ENCODE results near the gene CDH15. TPM values are rescaled to one million over a fixed set of nuclear protein-coding genes. Genes with fewer than 3 reads are reported as not detected.

Gene CDH15
- total RNA-seq, 1 experiment from 2014 or later = 0.05 TPM

DNA sequence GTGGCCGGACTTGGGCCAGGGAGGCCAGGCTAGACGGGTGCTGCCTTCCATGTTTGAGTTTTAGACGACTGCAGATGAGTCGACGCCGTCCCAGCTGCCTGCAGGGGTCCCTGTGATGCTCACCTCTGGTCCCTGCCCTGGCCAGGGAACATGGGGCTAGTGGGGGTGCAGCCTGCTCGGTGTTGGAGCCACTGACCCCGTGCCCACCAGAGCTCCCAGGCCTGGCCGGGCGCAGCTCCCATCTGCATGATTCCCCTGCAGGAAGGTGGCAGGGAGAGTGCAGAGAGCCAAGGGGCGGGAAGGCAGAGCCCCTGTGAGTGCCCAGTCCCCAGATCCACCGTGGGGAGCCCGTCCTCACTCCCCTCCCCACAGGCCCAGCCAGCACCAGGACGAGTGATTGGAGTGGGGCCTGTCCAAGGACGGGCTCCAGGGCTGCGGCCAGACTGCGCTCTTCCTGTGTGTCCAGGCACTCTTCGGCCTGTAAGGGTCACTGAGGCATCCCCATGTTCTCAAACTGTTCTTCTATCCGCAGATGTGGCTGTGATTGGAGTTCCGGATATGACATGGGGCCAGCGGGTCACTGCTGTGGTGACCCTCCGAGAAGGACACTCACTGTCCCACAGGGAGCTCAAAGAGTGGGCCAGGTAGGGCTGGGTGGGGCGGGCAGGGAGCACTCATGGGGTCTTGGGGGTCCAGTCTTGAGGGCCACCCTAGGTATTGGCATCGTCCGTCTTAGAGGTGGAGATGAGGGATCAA is 26.0 kb upstream of the CDH15 start:
- no peak overlapping the region for H3K4me3 ChIP-seq
- H3K4me1 ChIP-seq (replicated peaks) = no peaks in the 10 kb centered on the region
- no peaks in the 10 kb centered on the region for H3K9me3 ChIP-seq (replicated peaks)
- no peaks in the 10 kb centered on the region for H3K27me3 ChIP-seq (replicated peaks)
- peaks cover 28% of the 10 kb centered on the region for H3K36me3 ChIP-seq
- no peak overlapping the region for H3K27ac ChIP-seq
- no peak for DNase-seq (ENCODE audit: low read depth in 1 of 2, low spot score in 2 of 2)

DNA sequence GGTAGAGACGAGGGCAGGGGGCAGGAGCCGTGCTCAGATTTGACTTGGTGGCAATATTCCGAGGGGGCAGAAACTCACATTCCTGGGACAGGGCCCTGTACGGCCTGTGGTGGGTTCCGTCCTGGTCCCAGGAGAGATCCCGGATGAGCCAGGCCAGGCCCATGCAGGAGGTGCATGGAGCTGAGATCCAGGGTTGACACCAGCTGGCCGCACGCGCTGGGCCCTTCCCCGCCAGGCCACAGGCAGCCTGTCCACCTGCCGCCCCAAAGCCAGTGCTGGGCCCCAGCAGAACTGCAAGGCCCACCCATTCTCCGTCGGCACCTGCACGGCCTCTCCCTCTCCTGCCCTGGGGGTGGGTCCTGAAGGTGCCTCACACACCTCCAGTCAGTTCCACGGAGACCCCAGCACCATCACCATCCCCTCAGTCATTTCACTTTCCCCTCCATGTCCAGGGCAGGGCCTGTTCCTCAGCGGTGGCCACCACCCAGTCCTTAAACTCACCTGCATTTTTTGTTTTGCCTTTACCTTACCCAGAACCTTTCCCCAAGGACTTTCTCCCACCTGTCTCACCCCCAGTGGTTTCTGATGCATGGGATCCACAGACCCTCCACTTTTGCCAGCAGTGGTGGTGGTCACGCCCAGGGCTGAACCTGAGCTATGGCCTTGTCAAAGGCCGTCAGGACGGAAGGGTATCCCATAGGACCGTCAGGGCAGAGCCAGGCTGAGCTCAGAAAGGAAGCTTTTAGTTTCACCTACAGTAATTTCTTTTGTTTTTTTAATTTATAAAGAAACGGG is 25.1 kb upstream of the CDH15 start:
- Histone ChIP-seq H3K36me3 (peaks cover 22% of the 10 kb centered on the region), H3K9me3 (replicated peaks) (no peaks in the 10 kb centered on the region), H3K27ac (no peak overlapping the region), H3K4me3 (no peak overlapping the region), H3K27me3 (replicated peaks) (no peaks in the 10 kb centered on the region), H3K4me1 (replicated peaks) (no peaks in the 10 kb centered on the region)
- DNase-seq (ENCODE audit: low read depth in 1 of 2, low spot score in 2 of 2) = no peak

DNA sequence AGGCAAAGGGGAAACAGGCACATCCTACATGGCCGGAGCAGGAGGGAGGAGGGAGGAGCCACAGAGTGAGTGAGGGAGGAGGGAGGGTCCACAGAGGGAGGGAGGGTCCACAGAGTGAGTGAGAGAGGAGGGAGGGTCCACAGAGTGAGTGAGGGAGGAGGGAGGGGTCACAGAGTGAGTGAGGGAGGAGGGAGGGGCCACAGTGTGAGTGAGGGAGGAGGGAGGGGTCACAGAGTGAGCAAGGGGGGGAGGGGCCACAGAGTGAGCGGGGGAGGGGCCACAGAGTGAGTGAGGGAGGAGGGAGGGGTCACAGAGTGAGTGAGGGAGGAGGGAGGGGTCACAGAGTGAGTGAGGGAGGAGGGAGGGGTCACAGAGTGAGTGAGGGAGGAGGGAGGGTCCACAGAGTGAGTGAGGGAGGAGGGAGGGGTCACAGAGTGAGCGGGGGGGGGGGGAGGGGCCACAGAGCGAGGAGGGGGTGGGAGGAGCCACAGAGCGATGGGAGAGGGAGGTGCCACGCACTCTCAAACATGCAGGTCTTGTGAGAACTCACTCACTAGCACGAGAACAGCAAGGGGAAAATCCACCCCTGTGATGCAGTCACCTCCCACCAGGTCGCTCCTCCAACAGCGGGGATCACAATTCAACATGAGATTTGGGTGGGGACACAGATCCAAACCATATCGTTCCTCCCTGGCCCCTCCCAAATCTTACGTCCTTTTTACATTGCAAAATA is 24.3 kb upstream of the CDH15 start:
- no peak for DNase-seq (ENCODE audit: low read depth in 1 of 2, low spot score in 2 of 2)
- H3K9me3 ChIP-seq (replicated peaks) = no peaks in the 10 kb centered on the region
- no peaks in the 10 kb centered on the region for H3K27me3 ChIP-seq (replicated peaks)
- H3K4me3 ChIP-seq = no peak overlapping the region
- no peaks in the 10 kb centered on the region for H3K4me1 ChIP-seq (replicated peaks)
- H3K36me3 ChIP-seq = peaks cover 21% of the 10 kb centered on the region
- no peak overlapping the region for H3K27ac ChIP-seq

DNA sequence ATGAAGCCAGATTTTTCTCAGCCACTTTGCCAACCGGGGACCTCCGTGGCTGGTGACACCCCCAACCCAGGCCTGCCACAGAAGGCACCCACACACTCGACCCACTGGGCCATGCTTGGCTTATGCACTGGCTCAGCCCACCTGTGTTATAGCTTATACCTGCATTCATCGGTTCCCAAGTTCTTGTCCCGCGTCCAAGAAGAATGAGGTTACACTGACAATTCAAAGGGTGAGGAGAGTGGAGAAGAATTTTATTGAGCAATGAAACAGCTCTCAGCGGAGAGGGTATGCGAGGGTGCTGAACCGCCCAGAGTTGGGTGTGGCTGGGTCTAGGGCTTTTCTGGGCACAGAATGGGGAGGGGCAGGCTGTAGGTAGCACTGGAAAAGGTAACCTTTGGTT is 22.2 kb upstream of the CDH15 start:
- Histone ChIP-seq H3K27me3 (replicated peaks) (no peaks in the 10 kb centered on the region), H3K4me1 (replicated peaks) (no peaks in the 10 kb centered on the region), H3K36me3 (peaks cover 20% of the 10 kb centered on the region), H3K4me3 (no peak overlapping the region), H3K9me3 (replicated peaks) (no peaks in the 10 kb centered on the region), H3K27ac (no peak overlapping the region)
- DNase-seq (ENCODE audit: low read depth in 1 of 2, low spot score in 2 of 2) = no peak

DNA sequence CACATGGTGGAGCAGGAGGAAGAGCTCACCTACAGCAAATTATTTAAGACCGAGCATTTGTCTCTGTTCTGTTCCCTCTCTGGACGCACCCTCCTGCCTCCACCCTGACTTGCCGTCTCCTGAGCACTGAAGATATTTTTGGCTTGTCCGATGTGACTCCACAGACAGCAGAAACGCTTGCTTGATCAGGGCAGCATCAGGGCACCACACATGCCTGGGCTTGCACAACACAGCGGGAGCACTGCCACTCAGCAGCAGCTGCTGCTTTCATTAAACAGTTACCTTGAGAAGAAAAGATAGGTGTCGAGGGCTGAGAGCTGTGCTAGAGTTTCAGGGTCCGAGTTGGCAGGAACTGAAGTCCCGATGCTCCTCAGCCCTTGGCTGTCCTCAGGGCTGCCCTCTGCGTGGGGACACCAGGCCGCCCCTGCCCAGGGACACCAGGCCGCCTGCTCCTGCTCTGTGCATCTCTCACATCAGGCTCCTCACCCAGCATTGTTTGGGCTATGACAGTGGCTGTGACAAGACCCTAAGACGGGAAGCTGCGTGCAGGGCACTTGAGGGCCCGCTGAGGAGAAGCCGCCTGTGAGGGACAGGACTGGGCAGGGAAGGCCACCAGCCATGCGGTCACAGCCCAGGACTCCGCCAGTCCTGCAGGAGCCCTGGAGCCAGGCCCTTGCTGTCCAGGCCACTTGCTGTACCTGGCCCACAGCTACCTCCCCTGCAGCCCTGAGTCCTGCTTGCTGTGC is 21.3 kb upstream of the CDH15 start:
- no peak for DNase-seq (ENCODE audit: low read depth in 1 of 2, low spot score in 2 of 2)
- peaks cover 5% of the 10 kb centered on the region; the same call in 1 of the 2 replicates for H3K27me3 ChIP-seq (replicated peaks)
- no peak overlapping the region for H3K4me3 ChIP-seq
- H3K4me1 ChIP-seq (replicated peaks) = 0 out of 2 replicates have a peak, but pooled peaks cover 3% of the 10 kb centered on the region
- H3K27ac ChIP-seq = no peak overlapping the region
- no peaks in the 10 kb centered on the region for H3K9me3 ChIP-seq (replicated peaks)
- peaks cover 18% of the 10 kb centered on the region for H3K36me3 ChIP-seq

DNA sequence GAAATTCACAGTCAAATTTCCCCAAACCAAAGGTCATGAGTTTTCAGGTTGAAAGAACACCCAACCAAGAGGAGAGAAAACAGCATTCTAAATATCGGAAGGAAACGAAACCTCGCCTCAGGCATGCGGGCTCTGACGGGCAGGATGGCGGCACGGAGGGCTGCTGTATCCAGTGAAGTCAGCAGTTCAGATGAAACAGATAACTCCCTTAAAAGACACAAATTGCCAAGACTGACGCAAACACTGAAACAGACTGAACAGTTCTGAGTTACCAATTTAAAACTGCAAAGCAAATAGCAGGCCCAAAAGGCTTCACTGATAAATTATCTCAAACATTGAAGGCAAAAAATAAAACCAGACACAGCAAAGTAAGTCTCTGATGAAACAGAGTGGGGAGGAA is 20.6 kb upstream of the CDH15 start:
- H3K27me3 ChIP-seq (replicated peaks) = peaks cover 11% of the 10 kb centered on the region
- peaks cover 13% of the 10 kb centered on the region; the same call in 1 of the 2 replicates for H3K36me3 ChIP-seq
- DNase-seq (ENCODE audit: low read depth in 1 of 2, low spot score in 2 of 2) = no peak
- no peak overlapping the region for H3K27ac ChIP-seq
- 0 out of 2 replicates have a peak, but pooled peaks cover 4% of the 10 kb centered on the region for H3K4me1 ChIP-seq (replicated peaks)
- H3K4me3 ChIP-seq = no peak overlapping the region
- H3K9me3 ChIP-seq (replicated peaks) = no peaks in the 10 kb centered on the region

DNA sequence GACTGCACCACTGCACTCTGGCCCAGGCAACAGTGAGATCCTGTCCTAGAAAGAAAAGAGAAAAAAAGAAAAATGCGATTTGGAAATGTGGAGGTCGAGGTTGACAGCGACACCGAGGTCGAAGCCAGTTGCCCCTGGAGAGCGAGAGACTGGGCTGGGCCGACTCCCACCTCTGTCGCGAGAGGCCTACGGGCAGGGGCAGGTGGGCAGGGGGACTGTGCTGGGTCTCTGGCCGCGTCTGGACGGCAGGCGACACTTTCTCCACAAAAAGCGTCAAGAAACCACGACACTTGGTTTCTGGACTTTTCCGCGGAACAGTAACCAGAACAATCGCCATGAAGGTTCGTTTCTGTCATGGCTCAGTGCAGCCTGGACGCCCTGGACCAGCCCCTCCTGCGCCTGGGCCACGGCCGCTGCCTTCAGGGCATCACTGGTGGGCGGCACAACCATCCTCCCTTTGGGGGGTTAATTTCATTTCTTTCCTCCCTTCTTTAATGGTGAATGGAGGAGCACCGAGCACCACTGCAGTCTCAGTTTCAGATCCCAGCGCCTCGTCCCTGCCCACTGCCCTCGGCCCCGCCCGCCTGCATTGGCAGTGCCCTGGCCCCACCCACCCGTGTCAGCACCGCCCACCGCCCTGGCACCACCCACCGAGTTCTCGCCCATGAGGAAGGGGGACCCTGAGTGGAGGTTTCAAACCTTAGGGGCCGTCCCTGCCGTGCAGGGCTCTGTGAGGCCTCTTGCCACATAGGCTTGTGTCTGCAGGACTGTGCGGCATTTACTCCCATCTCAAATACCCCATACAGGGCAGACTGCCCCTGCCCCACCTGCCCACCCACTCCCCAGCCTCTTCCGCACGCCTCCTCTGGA is 18.5 kb upstream of the CDH15 start:
- Histone ChIP-seq H3K27ac (no peak overlapping the region), H3K9me3 (replicated peaks) (no peaks in the 10 kb centered on the region), H3K4me1 (replicated peaks) (0 out of 2 replicates have a peak, but pooled peaks cover 4% of the 10 kb centered on the region), H3K4me3 (no peak overlapping the region), H3K27me3 (replicated peaks) (peaks cover 11% of the 10 kb centered on the region), H3K36me3 (peaks cover 7% of the 10 kb centered on the region; the same call in 1 of the 2 replicates)
- DNase-seq (ENCODE audit: low read depth in 1 of 2, low spot score in 2 of 2) = no peak

DNA sequence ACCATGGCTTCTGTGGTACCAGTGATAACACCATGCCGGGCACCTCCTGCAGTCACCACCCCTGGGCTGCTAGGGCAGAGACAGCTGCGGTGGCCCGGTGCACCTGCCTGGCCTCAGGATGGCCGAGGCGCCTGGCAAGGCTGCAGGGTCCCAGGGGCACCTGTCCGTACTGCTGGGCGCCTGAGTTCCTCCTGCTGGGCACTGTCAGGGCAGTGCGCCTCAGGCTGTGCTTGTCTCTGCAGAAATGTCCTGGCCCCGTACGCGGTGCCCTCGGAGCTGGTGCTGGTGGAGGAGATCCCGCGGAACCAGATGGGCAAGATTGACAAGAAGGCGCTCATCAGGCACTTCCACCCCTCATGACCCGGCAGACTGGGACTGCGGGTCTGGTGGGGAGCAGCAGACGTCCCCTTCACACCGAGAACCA is 17.7 kb upstream of the CDH15 start:
- Histone ChIP-seq H3K27me3 (replicated peaks) (peaks cover 11% of the 10 kb centered on the region), H3K36me3 (peaks cover 7% of the 10 kb centered on the region; the same call in 1 of the 2 replicates), H3K4me1 (replicated peaks) (0 out of 2 replicates have a peak, but pooled peaks cover 4% of the 10 kb centered on the region), H3K27ac (no peak overlapping the region), H3K9me3 (replicated peaks) (no peaks in the 10 kb centered on the region; the same call in 1 of the 2 replicates), H3K4me3 (no peak overlapping the region)
- DNase-seq (ENCODE audit: low read depth in 1 of 2, low spot score in 2 of 2) = no peak

DNA sequence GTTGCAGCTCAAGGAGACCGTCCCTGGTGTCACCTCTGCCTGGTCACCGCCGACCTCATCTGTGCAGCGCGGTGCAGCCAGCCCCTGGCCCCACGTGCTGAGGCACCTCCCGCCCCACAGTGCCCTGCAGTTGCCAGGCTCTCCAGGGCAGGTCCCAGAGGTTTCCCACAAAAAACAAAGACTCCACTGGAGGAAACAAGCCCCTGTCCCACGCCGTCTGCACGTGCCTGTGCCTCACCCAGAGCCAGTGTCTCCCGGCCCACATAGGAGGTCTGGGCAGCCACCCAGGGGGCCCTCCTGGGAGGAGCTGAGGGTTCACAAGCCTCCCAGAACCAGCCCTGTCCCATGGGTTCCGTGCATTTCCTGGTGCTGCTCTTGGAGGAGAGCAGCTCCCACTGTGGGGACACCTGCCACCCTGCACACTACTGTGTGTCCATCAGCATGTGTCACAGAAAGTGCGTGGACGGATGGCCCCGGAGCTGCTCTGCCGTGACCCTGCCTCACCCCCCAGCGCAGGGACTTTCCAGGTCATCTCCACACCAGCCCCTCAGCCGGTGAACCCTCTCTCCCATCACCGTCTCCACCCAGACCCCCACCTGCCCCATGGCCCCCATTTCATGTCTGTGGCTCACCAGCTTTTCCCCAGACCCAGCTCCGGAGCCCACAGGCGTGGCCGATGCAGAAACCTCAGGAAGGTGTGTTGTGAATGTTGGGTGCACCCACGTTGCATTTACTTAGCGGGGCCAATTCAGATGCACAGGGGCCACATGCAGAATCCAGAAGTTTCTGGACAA is 17.0 kb upstream of the CDH15 start:
- no peak for DNase-seq (ENCODE audit: low read depth in 1 of 2, low spot score in 2 of 2)
- Histone ChIP-seq H3K4me3 (no peak overlapping the region), H3K27me3 (replicated peaks) (peaks cover 11% of the 10 kb centered on the region), H3K9me3 (replicated peaks) (no peaks in the 10 kb centered on the region; the same call in 1 of the 2 replicates), H3K27ac (no peak overlapping the region), H3K4me1 (replicated peaks) (0 out of 2 replicates have a peak, but pooled peaks cover 4% of the 10 kb centered on the region), H3K36me3 (peaks cover 4% of the 10 kb centered on the region; the same call in 1 of the 2 replicates)

DNA sequence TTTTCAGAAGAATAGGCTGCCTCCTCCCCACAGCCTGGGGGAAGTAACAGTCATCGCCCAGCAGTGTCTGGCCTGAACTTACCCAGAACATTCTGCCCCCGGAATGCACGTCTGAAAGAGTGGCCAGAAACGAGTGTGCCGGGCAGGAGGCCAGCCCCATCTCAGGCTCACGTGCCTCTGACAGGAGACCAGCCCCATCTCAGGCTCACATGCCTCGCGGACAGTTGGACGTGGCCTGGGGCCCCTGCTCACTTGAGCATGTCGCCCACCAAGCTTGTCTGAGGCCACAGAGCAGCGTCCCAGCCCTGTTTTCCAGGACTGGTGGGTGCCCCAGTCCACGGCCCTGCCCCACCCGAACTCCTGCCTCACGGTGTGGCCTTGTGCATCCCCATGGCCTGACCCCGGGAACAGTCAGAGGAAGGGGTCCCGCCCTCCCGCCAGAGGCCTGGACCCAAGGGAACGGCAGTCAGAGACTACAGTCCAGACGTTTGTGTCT is 16.3 kb upstream of the CDH15 start:
- Histone ChIP-seq H3K36me3 (peaks cover 4% of the 10 kb centered on the region; the same call in 1 of the 2 replicates), H3K4me1 (replicated peaks) (0 out of 2 replicates have a peak, but pooled peaks cover 4% of the 10 kb centered on the region), H3K27ac (no peak overlapping the region), H3K27me3 (replicated peaks) (peaks cover 11% of the 10 kb centered on the region), H3K4me3 (no peak overlapping the region), H3K9me3 (replicated peaks) (no peaks in the 10 kb centered on the region; the same call in 1 of the 2 replicates)
- DNase-seq (ENCODE audit: low read depth in 1 of 2, low spot score in 2 of 2) = no peak

DNA sequence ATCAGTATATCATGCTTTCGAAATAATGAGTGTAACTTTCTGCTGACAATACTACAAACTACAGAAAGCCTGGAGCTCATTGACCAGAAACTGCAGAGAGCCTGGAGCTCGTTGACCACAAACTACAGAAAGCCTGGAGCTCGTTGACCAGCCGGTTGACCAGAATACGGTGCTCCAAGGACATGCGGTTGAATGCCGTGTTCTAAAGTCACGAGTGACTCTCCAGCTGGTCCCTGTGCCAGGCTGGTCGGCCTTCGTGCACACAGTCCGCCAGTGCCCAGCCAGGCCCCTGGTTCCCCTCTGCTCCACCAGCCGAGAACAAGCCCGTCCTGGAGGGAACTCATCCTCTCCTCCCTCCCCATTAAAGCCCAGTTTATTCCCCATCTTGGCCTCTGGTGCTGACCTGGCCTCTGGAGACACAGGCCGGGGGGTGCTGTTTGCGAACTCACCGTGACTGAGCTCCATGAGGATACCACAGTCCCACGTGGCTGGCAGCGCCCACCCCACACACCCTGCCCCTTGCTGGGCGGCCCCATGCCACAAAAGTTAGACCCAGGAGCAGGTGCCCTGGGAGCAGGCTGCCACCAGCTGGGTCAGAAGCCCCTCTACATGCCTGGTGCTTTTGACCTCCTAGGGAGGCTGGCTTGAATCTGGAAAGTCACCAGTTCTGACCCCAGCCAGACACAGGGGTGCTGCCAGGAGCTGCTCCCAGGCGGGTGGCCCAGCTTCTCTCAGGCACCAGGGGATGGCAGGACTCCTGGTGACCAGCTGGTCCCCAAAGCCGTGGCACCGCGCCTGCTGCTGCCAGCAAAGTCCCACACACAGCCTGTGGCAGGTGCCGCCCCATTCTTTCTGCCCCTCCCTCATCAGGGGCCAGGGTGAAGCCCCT is 15.5 kb upstream of the CDH15 start:
- DNase-seq (ENCODE audit: low read depth in 1 of 2, low spot score in 2 of 2) = no peak
- H3K4me1 ChIP-seq (replicated peaks) = 0 out of 2 replicates have a peak, but pooled peaks cover 4% of the 10 kb centered on the region
- peaks cover 4% of the 10 kb centered on the region; the same call in 1 of the 2 replicates for H3K36me3 ChIP-seq
- H3K27me3 ChIP-seq (replicated peaks) = peaks cover 11% of the 10 kb centered on the region
- H3K27ac ChIP-seq = no peak overlapping the region
- H3K9me3 ChIP-seq (replicated peaks) = no peaks in the 10 kb centered on the region; the same call in 1 of the 2 replicates
- H3K4me3 ChIP-seq = no peak overlapping the region
